ENCODE data around the gene RNF223. TPM values are rescaled to one million over a fixed set of nuclear protein-coding genes. Genes with fewer than 3 reads are reported as not detected.

The RNF223 gene
- total RNA-seq, 1 experiment from 2014 or later = 147 TPM

DNA sequence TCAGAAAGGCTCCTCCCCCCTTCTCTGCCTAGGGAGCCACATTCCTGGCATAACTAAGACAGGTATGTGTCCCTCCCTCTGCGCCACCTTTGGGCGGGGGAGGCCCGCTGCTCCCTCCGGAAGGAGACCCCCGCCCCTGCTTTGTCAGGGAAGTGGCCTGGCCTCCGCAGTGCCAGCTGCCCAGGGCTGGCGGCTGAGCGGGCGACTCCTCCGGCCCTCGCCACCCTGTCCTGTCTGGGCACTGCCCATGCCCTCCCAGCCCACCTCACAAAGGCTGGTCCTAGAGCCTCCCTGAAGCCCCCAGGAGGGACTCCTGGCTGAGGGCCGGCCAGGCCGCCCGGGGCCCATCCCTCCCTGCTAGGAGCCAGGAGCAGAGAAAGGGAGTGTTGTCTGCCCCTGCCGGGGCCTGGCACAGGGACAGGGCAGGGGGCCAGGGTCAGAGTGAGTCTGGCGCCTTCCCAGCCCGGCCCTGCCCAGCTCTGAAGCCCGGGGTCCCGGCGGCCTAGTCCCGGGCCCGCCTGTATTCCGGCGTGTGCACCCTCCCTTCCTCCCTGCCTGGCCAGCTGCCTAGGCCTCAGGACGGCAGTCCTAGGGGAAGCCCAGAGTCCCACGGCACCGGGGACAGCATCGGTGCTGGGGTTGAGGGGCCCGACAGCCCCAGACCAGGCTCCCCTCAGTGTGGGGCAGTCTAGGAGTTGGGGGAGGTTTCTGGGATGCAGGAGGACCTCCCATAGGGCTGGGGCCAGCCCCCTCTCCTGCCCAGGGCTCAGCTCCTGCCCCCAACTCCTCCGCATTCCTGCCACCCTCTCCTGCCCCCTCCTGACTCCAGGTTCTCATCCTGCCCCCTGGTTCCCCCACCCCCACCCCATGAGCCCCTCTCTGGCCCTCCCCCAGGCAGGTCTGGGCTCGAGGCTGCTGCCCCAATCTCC, 49.1 kb downstream of the RNF223 start:
- peak overlapping the region; percentile 63 for H3K4me3 ChIP-seq (ENCODE audit: low read length)
- H3K9ac ChIP-seq (ENCODE audit: low read length) = peak overlapping the region; percentile 62
- peaks cover 88% of the 10 kb centered on the region for H3K79me2 ChIP-seq (ENCODE audit: low read length)
- peak overlapping the region; percentile 60 for H3K27ac ChIP-seq (ENCODE audit: low read length)
- BruUV-seq (replicated peaks) = no TSS peak
- ATAC-seq (peak; percentile 38), DNase-seq (peak; percentile 99)
- intact Hi-C loops (cut with micrococcal nuclease) = no loop called here
- H2AFZ ChIP-seq (ENCODE audit: low read length) = no peak overlapping the region
- peaks cover 53% of the 10 kb centered on the region for H4K20me1 ChIP-seq (ENCODE audit: low read length)
- H3K9me3 ChIP-seq (ENCODE audit: low read length) = no peaks in the 10 kb centered on the region
- H3K9me2 ChIP-seq (replicated peaks; ENCODE audit: low read length) = no peaks in the 10 kb centered on the region
- H3F3A ChIP-seq (ENCODE audit: low read length, unreplicated experiment) = no peaks in the 10 kb centered on the region
- no peaks in the 10 kb centered on the region for H3K27me3 ChIP-seq (ENCODE audit: low read length)
- H3K4me2 ChIP-seq (ENCODE audit: low read length) = peak overlapping the region; percentile 99
- peaks cover 48% of the 10 kb centered on the region for H3K4me1 ChIP-seq (ENCODE audit: insufficient read depth, low read length)
- no peak for TF ChIP-seq EZH2 (IDR thresholded peaks at IDR 0.05; ENCODE audit: low read length, unreplicated experiment)
- TF ChIP-seq EZH2phosphoT487 (IDR thresholded peaks at IDR 0.05; ENCODE audit: borderline replicate concordance, low read length) = no peak
- TF ChIP-seq CTCF (conservative IDR thresholded peaks at IDR 0.05; ENCODE audit: low read depth, low read length) = no peak
- H3K36me3 ChIP-seq (ENCODE audit: low read depth, low read length) = peaks cover 49% of the 10 kb centered on the region
- ChIA-PET CTCF (no interaction called here), POLR2A (ENCODE audit: unreplicated experiment) (no interaction called here)

DNA sequence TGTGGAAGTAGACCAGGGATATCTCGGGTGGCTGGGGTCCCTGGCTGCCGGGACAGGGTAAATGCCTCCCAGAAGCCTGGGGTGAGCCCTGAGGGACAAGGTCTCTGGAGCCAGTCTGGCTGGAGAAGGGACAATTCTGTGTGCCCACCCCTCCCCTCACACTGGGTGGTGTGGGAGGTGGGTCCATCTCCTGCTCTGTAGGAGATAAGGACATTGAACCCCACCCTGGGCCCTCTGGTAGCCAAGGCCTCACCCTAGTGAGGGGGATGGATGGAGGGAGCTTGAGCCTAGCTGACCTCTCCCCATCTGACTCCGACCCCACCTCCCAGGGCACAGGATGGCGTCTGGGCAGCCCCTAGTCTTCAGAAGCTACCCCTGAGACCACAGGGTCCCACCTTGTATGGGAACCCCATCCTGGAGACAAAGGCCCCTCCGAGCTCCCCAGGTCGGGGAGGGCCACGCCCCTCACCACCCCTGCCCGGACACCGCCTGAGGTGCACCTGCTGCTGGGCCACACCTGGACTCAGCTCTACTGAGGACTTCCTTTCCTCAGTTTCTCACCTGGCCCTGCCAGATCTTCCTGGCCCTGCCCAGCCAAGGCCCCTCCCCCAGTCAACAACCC, 49.8 kb downstream of the RNF223 start:
- Histone ChIP-seq H3F3A (ENCODE audit: low read length, unreplicated experiment) (no peaks in the 10 kb centered on the region), H3K4me1 (ENCODE audit: insufficient read depth, low read length) (peaks cover 48% of the 10 kb centered on the region), H3K4me3 (ENCODE audit: low read length) (peak overlapping the region; percentile 63), H3K9me3 (ENCODE audit: low read length) (no peaks in the 10 kb centered on the region), H3K36me3 (ENCODE audit: low read depth, low read length) (peaks cover 49% of the 10 kb centered on the region), H3K27me3 (ENCODE audit: low read length) (no peaks in the 10 kb centered on the region), H4K20me1 (ENCODE audit: low read length) (peaks cover 51% of the 10 kb centered on the region), H3K9ac (ENCODE audit: low read length) (no peak overlapping the region), H3K27ac (ENCODE audit: low read length) (no peak overlapping the region), H3K4me2 (ENCODE audit: low read length) (peak overlapping the region; percentile 99), H2AFZ (ENCODE audit: low read length) (no peak overlapping the region), H3K79me2 (ENCODE audit: low read length) (peaks cover 85% of the 10 kb centered on the region), H3K9me2 (replicated peaks; ENCODE audit: low read length) (no peaks in the 10 kb centered on the region)
- ChIA-PET POLR2A (ENCODE audit: unreplicated experiment) (no interaction called here), CTCF (interaction anchor here (1.0 kb wide), 1 partner anchor 267 kb away, joined by 3 read pairs; no protein-coding TSS in a partner anchor)
- TF ChIP-seq EZH2 (IDR thresholded peaks at IDR 0.05; ENCODE audit: low read length, unreplicated experiment) (no peak), CTCF (conservative IDR thresholded peaks at IDR 0.05; ENCODE audit: low read depth, low read length) (no peak), EZH2phosphoT487 (IDR thresholded peaks at IDR 0.05; ENCODE audit: borderline replicate concordance, low read length) (no peak)
- no TSS peak for BruUV-seq (replicated peaks)
- no peak for ATAC-seq
- intact Hi-C loops (cut with micrococcal nuclease) = no loop called here
- DNase-seq = no peak
